SH-SY5Y (cell line): ENCODE measurements around the gene ANXA11.

ENCODE experiments used
- GATA2 ChIP-seq: IDR thresholded peaks from 2 replicates; pipeline ENCODE4 v1.6.1; 2011; ENCODE audit warnings: mild to moderate bottlenecking, low read depth, low read length
- GATA3 ChIP-seq: IDR thresholded peaks from 2 replicates; pipeline ENCODE4 v1.6.1; 2011; ENCODE audit warnings: low read depth, mild to moderate bottlenecking, low read length, moderate library complexity

GRCh38 chr10:80184291-80184690, 21.0 kb downstream of the ANXA11 start:
- TF ChIP-seq GATA2 (no peak), GATA3 (no peak)
